Vagina (tissue), 2 donors: ENCODE data around the gene EVA1A.

Experiments
- POLR2AphosphoS5 ChIP-seq, 2 donors: sonication (generic); formaldehyde crosslinking; IDR thresholded peaks; one replicate each; pipeline ENCODE4 v1.9.0; 2017; ENCODE audit warnings: antibody characterized with exemption in 2 of 2, mild to moderate bottlenecking in 2 of 2, low read depth in 1 of 2; ENCODE audit not compliant: insufficient read depth in 1 of 2
- TF ChIP-seq, protein P1 (sequence below), 3 experiments: fragments of 450-650 bp in 2 of 3; fragments of 200-600 bp in 1 of 3; sonication (generic) in 1 of 3; IDR thresholded peaks; one replicate each; pipeline ENCODE4 v1.5.1; 2017 to 2019; ENCODE audit warnings: antibody characterized with exemption in 3 of 3, mild to moderate bottlenecking in 2 of 3, moderate library complexity in 2 of 3

DNA sequence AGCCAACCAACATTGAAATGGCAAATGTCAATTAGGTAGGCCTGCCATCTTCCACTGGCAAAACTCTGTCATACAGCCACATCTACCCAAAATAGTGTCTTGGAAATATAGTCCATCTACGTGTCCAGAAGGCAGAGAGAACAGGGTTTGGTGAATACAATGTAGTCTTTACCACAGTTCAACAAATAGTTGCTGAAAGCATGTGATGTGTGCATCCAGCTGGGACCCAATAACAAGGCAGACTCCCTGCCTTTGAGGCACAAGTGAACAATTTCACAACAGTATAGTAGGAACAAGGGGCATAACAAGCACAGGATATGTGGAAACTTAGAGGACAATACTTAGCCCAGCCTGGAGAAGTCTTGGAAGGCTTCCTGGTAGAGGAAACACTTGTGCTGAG is 72.6 kb downstream of the EVA1A start:
- no peak for TF ChIP-seq POLR2AphosphoS5 (IDR thresholded peaks at IDR 0.05; ENCODE audit: insufficient read depth in 1 of 2, low read depth in 1 of 2)
- TF ChIP-seq, protein P1, sequence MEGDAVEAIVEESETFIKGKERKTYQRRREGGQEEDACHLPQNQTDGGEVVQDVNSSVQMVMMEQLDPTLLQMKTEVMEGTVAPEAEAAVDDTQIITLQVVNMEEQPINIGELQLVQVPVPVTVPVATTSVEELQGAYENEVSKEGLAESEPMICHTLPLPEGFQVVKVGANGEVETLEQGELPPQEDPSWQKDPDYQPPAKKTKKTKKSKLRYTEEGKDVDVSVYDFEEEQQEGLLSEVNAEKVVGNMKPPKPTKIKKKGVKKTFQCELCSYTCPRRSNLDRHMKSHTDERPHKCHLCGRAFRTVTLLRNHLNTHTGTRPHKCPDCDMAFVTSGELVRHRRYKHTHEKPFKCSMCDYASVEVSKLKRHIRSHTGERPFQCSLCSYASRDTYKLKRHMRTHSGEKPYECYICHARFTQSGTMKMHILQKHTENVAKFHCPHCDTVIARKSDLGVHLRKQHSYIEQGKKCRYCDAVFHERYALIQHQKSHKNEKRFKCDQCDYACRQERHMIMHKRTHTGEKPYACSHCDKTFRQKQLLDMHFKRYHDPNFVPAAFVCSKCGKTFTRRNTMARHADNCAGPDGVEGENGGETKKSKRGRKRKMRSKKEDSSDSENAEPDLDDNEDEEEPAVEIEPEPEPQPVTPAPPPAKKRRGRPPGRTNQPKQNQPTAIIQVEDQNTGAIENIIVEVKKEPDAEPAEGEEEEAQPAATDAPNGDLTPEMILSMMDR (IDR thresholded peaks at IDR 0.05): no peak
